Left ventricle myocardium inferior (tissue), 1 donor: ENCODE measurements around the gene GPSM3. TPM values are rescaled to one million over a fixed set of nuclear protein-coding genes. Genes with fewer than 3 reads are reported as not detected.
"Not testable (repeated sequence)": the region's sequence is repeated elsewhere in the genome, so short reads cannot be mapped to it uniquely, and the experiment has no call there.

Experiments used
- DNase-seq: peaks from one replicate; pipeline ENCODE4 v3.0.0-alpha.2; 2020
- H3K27ac ChIP-seq: fragments of 200-600 bp; replicated peaks from 2 replicates; pipeline ENCODE4 v1.8.0; 2021
- H3K27me3 ChIP-seq: fragments of 200-600 bp; 2 replicates; pipeline ENCODE4 v1.8.0; 2021; ENCODE audit warnings: low read depth
- H3K36me3 ChIP-seq: fragments of 200-600 bp; 2 replicates; pipeline ENCODE4 v1.8.0; 2021
- H3K4me1 ChIP-seq: fragments of 200-600 bp; 2 replicates; pipeline ENCODE4 v1.8.0; 2021
- H3K4me3 ChIP-seq: fragments of 200-600 bp; 2 replicates; pipeline ENCODE4 v1.8.0; 2021; ENCODE audit warnings: mild to moderate bottlenecking, moderate library complexity
- H3K9me3 ChIP-seq: fragments of 200-600 bp; replicated peaks from 2 replicates; pipeline ENCODE4 v1.8.0; 2021
- intact Hi-C: fragments of 100-400 bp; cut with micrococcal nuclease; formaldehyde crosslinking; loops from one replicate; pipeline ENCODE4 v1.11.0; 2022
- total RNA-seq: library from RNA; stranded (reverse); fragmentation: NEBNext Ultra II Directional; extraction: Animal tissue kit (Norgen Biotek cat#: 25700); gene quantifications from one replicate; pipeline ENCODE4 v1.2.1, GENCODE V29; 2021
- TF ChIP-seq, protein P1 (sequence below): fragments of 200-600 bp; IDR thresholded peaks from 2 replicates; pipeline ENCODE4 v1.8.0; 2021; ENCODE audit warnings: antibody characterized with exemption, mild to moderate bottlenecking, borderline replicate concordance
- donor health status: DM: no; HTN: yes; CAD: no; lungs with severe emphysema.

The GPSM3 gene
- total RNA-seq, 1 donor from 2014 or later: 5.0 TPM

- DNase-seq: peak; percentile 92
- TF ChIP-seq, protein P1, sequence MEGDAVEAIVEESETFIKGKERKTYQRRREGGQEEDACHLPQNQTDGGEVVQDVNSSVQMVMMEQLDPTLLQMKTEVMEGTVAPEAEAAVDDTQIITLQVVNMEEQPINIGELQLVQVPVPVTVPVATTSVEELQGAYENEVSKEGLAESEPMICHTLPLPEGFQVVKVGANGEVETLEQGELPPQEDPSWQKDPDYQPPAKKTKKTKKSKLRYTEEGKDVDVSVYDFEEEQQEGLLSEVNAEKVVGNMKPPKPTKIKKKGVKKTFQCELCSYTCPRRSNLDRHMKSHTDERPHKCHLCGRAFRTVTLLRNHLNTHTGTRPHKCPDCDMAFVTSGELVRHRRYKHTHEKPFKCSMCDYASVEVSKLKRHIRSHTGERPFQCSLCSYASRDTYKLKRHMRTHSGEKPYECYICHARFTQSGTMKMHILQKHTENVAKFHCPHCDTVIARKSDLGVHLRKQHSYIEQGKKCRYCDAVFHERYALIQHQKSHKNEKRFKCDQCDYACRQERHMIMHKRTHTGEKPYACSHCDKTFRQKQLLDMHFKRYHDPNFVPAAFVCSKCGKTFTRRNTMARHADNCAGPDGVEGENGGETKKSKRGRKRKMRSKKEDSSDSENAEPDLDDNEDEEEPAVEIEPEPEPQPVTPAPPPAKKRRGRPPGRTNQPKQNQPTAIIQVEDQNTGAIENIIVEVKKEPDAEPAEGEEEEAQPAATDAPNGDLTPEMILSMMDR: no peak
- Histone ChIP-seq H3K36me3 (no peaks in the 10 kb centered on the region), H3K4me3 (peak overlapping the region; percentile 74), H3K9me3 (no peaks in the 10 kb centered on the region), H3K27me3 (no peaks in the 10 kb centered on the region), H3K27ac (peak overlapping the region; percentile 99), H3K4me1 (peaks cover 54% of the 10 kb centered on the region)
- intact Hi-C loops: no loop called here
These were observed 3.6 kb upstream of the GPSM3 start for GRCh38 chr6:32195902-32196681.

- DNase-seq: peak; percentile 100
- TF ChIP-seq, protein P1: peak; percentile 72
- H3K36me3 ChIP-seq: no peaks in the 10 kb centered on the region
- intact Hi-C loops: no loop called here
- H3K4me1 ChIP-seq: peaks cover 60% of the 10 kb centered on the region
- peak overlapping the region; percentile 74 for H3K4me3 ChIP-seq
- H3K9me3 ChIP-seq: no peaks in the 10 kb centered on the region
- H3K27me3 ChIP-seq: no peaks in the 10 kb centered on the region
- H3K27ac ChIP-seq: peak overlapping the region; percentile 99
These were observed 3.1 kb upstream of the GPSM3 start for GRCh38 chr6:32195652-32195901.

DNA sequence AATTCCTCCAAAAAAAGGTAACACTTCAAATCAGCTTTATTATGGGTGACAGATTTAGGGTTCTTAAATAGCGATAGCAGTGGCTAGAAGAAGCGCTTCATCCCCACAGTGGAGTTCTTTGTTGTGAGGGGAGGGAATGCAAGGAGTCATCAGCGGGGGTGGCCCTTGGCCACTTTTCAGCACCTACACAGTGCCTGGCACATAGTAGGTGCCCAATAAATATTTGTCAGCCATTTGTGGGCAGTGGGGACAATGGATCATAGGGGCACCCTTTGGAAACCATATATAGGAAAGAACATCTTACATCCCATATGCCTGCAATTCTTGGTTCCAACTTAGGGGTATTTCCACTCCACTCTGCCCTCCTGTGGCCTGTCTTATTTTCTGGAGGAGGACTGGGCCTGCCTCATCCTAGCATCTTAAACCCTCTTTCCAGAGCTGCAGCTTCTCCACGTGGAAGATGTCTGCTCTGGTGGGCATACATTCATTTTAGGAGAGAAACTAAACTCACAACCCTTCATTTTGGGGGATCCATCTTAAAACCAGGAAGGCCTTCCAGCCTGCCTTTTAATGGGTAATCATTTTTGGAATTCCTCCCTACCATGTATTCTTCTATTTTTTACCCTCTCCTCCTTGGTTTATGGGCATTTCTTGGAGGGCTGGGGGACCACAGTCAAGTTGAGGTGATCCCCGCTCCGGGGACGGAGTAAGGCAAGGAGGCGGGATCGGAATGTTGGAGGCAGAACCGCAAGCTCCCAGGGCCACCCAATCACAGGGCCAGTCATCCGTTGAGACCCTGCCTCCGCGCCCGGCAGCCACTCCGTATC lies 2.6 kb upstream of the GPSM3 start:
- DNase-seq: no peak
- H3K27me3 ChIP-seq: no peaks in the 10 kb centered on the region
- intact Hi-C loops: no loop called here
- TF ChIP-seq, protein P1: peak; percentile 25
- H3K9me3 ChIP-seq: no peaks in the 10 kb centered on the region
- peak overlapping the region; percentile 99 for H3K27ac ChIP-seq
- peaks cover 64% of the 10 kb centered on the region for H3K4me1 ChIP-seq
- H3K36me3 ChIP-seq: no peaks in the 10 kb centered on the region
- H3K4me3 ChIP-seq: peak overlapping the region; percentile 74

- TF ChIP-seq, protein P1: no peak
- intact Hi-C loops: no loop called here
- Histone ChIP-seq H3K27ac (peak overlapping the region; percentile 99), H3K9me3 (no peaks in the 10 kb centered on the region), H3K4me1 (peaks cover 68% of the 10 kb centered on the region), H3K27me3 (no peaks in the 10 kb centered on the region), H3K4me3 (no peak overlapping the region), H3K36me3 (no peaks in the 10 kb centered on the region)
- DNase-seq: no peak
These were observed 1.9 kb upstream of the GPSM3 start for GRCh38 chr6:32194388-32194787.

- intact Hi-C loops, H3K27me3 ChIP-seq, H3K9me3 ChIP-seq, DNase-seq, H3K36me3 ChIP-seq: not testable (repeated sequence)
- H3K4me3 ChIP-seq: peak overlapping the region; percentile 83
- peak overlapping the region; percentile 98 for H3K27ac ChIP-seq
- peaks cover 81% of the 10 kb centered on the region for H3K4me1 ChIP-seq
These were observed 653 bp upstream of the GPSM3 start for GRCh38 chr6:32193096-32193495.
